Hepatocyte (in vitro differentiated cells): ENCODE measurements around the gene WDR62. TPM values are rescaled to one million over a fixed set of nuclear protein-coding genes. Genes with fewer than 3 reads are reported as not detected.

Experiments
- DNase-seq: peaks from one replicate; pipeline ENCODE4 v3.0.0-alpha.2; 2016; ENCODE audit warnings: low spot score
- H2AFZ ChIP-seq: fragments of 200-600 bp; sonication (generic); 2 replicates; pipeline ENCODE4 v1.6.0; 2016; ENCODE audit warnings: antibody characterized with exemption, mild to moderate bottlenecking
- H3K27ac ChIP-seq: fragments of 200-600 bp; sonication (generic); 2 replicates; pipeline ENCODE4 v1.5.1; 2016; ENCODE audit warnings: mild to moderate bottlenecking
- H3K27me3 ChIP-seq: fragments of 200-600 bp; sonication (generic); 2 replicates; pipeline ENCODE4 v1.6.1; 2016
- H3K36me3 ChIP-seq: fragments of 200-600 bp; sonication (generic); replicated peaks from 2 replicates; pipeline ENCODE4 v1.5.1; 2016; ENCODE audit warnings: low read depth; ENCODE audit not compliant: insufficient read depth
- H3K4me1 ChIP-seq: fragments of 200-600 bp; sonication (generic); 2 replicates; pipeline ENCODE4 v1.5.1; 2016; ENCODE audit warnings: mild to moderate bottlenecking, moderate library complexity; ENCODE audit not compliant: insufficient read depth
- H3K4me2 ChIP-seq: fragments of 200-600 bp; sonication (generic); 2 replicates; pipeline ENCODE4 v1.6.0; 2016
- H3K4me3 ChIP-seq: fragments of 200-600 bp; sonication (generic); 2 replicates; pipeline ENCODE4 v1.5.1; 2016; ENCODE audit warnings: mild to moderate bottlenecking
- H3K79me2 ChIP-seq: fragments of 200-600 bp; sonication (generic); 2 replicates; pipeline ENCODE4 v1.6.0; 2017; ENCODE audit warnings: mild to moderate bottlenecking
- H3K9me2 ChIP-seq: fragments of 200-600 bp; sonication (generic); replicated peaks from 2 replicates; pipeline ENCODE4 v1.6.0; 2017; ENCODE audit warnings: mild to moderate bottlenecking; ENCODE audit not compliant: insufficient read depth
- H3K9me3 ChIP-seq: fragments of 200-600 bp; sonication (generic); 2 replicates; pipeline ENCODE4 v1.5.1; 2016; ENCODE audit warnings: low read depth, mild to moderate bottlenecking
- H4K20me1 ChIP-seq: fragments of 200-600 bp; sonication (generic); 2 replicates; pipeline ENCODE4 v1.6.0; 2016; ENCODE audit warnings: mild to moderate bottlenecking; ENCODE audit not compliant: insufficient read depth, poor library complexity, severe bottlenecking
- CTCF ChIP-seq: fragments of 200-600 bp; sonication (generic); IDR thresholded peaks from 2 replicates; pipeline ENCODE4 v1.5.1; 2016; ENCODE audit warnings: antibody characterized with exemption, mild to moderate bottlenecking; ENCODE audit not compliant: poor library complexity
- EZH2 ChIP-seq: fragments of 200-600 bp; sonication (generic); IDR thresholded peaks from 2 replicates; pipeline ENCODE4 v1.6.1; 2016; ENCODE audit warnings: antibody characterized with exemption, mild to moderate bottlenecking, borderline replicate concordance
- EZH2phosphoT487 ChIP-seq: fragments of 200-600 bp; sonication (generic); IDR thresholded peaks from one replicate; pipeline ENCODE4 v1.6.1; 2018; ENCODE audit warnings: antibody characterized with exemption, mild to moderate bottlenecking, low read depth, moderate library complexity; ENCODE audit not compliant: unreplicated experiment, severe bottlenecking
- WGBS: methylation state at CpG from one replicate; pipeline ENCODE4 v1.1.6; 2016; ENCODE audit warnings: low lambda C conversion rate; ENCODE audit errors: missing lambda C conversion rate; 5-methylcytosine and 5-hydroxymethylcytosine counted together
- polyA plus RNA-seq: library from polyadenylated mRNA; unstranded; fragments of >200 nt; fragmentation: Nextera tagmentation; extraction: Ambion mirVana; gene quantifications from 2 replicates; pipeline ENCODE4 v1.2.1, GENCODE V29; 2016
- total RNA-seq: library from RNA; depleted of rRNA; stranded (reverse); fragments of >200 nt; gene quantifications from 2 replicates; pipeline ENCODE4 v1.2.3, GENCODE V29; 2014

The WDR62 gene
- total and polyA plus RNA-seq, 2 experiments from 2014 or later, result 2.1 to 4.6 TPM

GRCh38 chr19:36111200-36111539 lies 56.5 kb downstream of the WDR62 start:
- Histone ChIP-seq H3K9me2 (no peaks in the 10 kb centered on the region), H3K4me2 (no peak overlapping the region), H4K20me1 (no peaks in the 10 kb centered on the region), H3K4me1 (peaks cover 8% of the 10 kb centered on the region), H3K36me3 (no peaks in the 10 kb centered on the region), H3K4me3 (no peak overlapping the region), H3K79me2 (peaks cover 12% of the 10 kb centered on the region), H3K27me3 (no peaks in the 10 kb centered on the region), H2AFZ (no peak overlapping the region), H3K9me3 (no peaks in the 10 kb centered on the region), H3K27ac (no peak overlapping the region)
- no peak for DNase-seq
- 86% methylated on average over 12 of the region's 13 CpGs for WGBS
- TF ChIP-seq CTCF (no peak), EZH2 (no peak), EZH2phosphoT487 (no peak)

DNA sequence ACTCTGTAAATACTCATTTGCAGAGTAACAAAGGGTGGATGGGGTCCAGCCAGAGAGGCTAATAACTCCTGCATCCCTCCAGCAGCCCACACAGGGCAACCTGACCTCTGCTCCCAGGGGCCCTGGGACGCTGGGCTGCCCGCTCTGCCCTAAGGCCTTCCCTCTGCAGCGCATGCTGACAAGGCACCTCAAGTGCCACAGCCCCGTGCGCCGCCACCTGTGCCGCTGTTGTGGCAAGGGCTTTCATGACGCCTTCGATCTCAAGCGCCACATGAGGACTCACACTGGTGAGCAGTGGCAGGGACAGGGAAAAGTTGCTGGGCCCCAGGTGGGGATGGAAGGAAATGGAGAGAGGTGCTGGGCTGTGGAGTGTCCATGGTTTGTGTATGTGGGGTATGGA lies 58.0 kb downstream of the WDR62 start:
- peaks cover 12% of the 10 kb centered on the region for H3K4me1 ChIP-seq
- no peak for TF ChIP-seq EZH2
- TF ChIP-seq EZH2phosphoT487, result no peak
- TF ChIP-seq CTCF, result no peak
- peaks cover 27% of the 10 kb centered on the region for H3K79me2 ChIP-seq
- H4K20me1 ChIP-seq, result no peaks in the 10 kb centered on the region
- H3K9me3 ChIP-seq, result no peaks in the 10 kb centered on the region
- no peaks in the 10 kb centered on the region for H3K9me2 ChIP-seq
- no peak overlapping the region for H3K4me2 ChIP-seq
- no peak overlapping the region for H2AFZ ChIP-seq
- no peaks in the 10 kb centered on the region for H3K36me3 ChIP-seq
- no peak overlapping the region for H3K4me3 ChIP-seq
- DNase-seq, result no peak
- H3K27ac ChIP-seq, result no peak overlapping the region
- H3K27me3 ChIP-seq, result no peaks in the 10 kb centered on the region
- WGBS, result 94% methylated on average over 10 of the region's 10 CpGs

DNA sequence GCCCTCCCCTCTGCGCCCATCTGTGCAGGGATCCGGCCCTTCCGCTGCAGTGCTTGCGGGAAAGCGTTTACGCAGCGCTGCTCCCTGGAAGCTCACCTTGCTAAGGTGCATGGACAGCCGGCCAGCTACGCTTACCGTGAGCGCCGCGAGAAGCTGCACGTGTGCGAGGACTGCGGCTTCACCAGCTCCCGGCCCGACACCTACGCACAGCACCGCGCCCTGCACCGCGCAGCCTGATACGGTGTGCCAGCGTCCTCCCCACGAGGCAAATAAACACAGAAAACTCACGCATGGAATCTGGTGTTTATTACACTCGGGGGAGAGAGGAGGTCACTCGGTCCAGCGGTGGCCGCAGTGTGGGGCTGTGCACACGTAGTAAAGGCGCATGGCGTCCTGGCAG lies 58.7 kb downstream of the WDR62 start:
- H3K4me1 ChIP-seq, result peaks cover 12% of the 10 kb centered on the region
- no peaks in the 10 kb centered on the region for H4K20me1 ChIP-seq
- peak overlapping the region; percentile 78 for H3K4me2 ChIP-seq
- TF ChIP-seq EZH2, result no peak
- TF ChIP-seq EZH2phosphoT487, result no peak
- no peak for TF ChIP-seq CTCF
- H2AFZ ChIP-seq, result no peak overlapping the region
- no peak overlapping the region for H3K27ac ChIP-seq
- H3K36me3 ChIP-seq, result no peaks in the 10 kb centered on the region
- no peaks in the 10 kb centered on the region for H3K27me3 ChIP-seq
- no peaks in the 10 kb centered on the region for H3K9me3 ChIP-seq
- H3K9me2 ChIP-seq, result no peaks in the 10 kb centered on the region
- no peak for DNase-seq
- peak overlapping the region; percentile 79 for H3K4me3 ChIP-seq
- peaks cover 32% of the 10 kb centered on the region for H3K79me2 ChIP-seq
- 96% methylated on average over 34 of the region's 34 CpGs for WGBS
